HG03095 (cell line): ENCODE measurements around the gene POU3F2.

Experiments
- ATAC-seq: cut with Tn5 transposase; IDR thresholded peaks from one replicate; pipeline ENCODE4 v1.9.1; 2021; ENCODE audit warnings: moderate library complexity; ENCODE audit not compliant: unreplicated experiment

The POU3F2 gene

DNA sequence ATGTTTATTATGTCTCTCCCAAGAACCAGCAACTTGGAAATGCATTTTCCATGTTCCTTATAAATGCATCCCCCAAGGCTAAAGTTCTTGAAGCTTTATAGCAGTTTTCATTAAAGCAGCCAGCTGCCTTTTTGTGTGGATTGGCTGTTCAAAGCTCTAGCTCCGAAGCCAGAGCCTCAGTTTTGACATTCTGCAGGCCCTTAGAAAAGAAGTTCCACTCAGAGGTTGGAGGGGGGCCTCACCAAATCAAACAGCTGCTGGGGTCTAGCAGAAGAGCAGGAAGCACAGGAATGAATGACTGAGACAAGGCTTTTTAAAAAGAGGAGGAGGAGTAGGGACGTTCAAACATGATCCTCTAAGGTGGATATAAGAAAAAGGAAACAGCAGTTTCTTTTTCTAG, 4.2 kb upstream of the POU3F2 start:
- ATAC-seq, result no peak

DNA sequence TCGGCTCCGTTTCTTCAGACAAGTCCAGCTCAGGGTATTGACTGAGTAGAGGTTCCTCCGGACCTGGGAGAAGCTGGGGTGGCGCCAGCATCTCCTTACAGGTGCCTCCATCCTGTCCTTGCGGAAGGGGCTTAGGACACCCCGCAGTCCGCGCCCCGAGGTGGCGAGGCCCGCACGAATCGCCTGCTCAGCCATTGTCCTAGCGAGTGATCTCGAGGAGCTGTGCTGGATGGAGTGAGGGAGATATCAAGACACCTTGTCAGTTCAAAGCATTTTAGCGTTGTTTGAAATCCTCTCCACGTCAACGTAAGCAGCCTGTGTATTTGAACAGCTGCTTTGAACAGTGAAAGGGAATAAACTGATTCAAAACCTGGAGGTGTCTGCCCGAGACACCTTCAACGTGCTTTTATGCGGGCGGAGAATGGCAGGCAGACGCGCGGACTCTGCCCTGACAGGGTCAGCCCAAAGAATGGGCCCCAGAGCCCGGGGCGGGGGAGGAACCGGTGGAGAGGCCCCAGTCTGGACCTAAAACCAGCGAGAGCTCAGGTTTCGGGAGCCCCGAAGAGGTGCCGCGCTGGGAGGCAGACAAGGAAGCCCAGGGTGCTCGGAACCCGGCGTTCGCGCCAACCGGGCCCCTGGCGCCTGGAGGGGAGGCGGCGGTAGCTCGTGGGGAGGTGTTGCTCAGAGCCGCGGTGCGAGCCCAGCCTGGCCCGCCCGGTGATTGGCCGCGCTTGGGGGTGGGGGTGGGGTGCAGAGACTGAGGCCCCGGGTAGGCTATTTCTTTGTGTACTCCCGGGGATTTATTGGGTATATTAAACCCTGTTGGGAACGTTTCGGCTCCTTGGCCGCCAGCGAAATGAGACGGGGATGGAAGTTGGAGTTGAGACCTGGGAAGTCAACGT, 3.1 kb upstream of the POU3F2 start:
- no peak for ATAC-seq

DNA sequence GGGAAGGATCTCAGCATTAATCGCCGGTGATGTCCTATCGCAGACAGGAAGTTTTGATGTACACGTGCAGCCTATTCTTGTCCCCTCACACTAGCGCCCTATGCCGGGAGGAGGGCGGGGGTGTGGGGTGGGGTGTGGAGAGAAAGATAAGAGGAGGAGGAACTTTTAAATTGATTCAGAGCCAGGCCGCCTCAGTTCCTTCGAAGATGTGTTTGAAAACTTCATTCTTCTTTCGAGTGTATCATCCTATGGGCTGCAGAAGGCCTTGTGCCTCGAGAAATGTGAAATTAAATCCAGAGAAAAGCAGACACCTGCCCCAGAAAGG, 2.5 kb upstream of the POU3F2 start:
- ATAC-seq, result no peak

DNA sequence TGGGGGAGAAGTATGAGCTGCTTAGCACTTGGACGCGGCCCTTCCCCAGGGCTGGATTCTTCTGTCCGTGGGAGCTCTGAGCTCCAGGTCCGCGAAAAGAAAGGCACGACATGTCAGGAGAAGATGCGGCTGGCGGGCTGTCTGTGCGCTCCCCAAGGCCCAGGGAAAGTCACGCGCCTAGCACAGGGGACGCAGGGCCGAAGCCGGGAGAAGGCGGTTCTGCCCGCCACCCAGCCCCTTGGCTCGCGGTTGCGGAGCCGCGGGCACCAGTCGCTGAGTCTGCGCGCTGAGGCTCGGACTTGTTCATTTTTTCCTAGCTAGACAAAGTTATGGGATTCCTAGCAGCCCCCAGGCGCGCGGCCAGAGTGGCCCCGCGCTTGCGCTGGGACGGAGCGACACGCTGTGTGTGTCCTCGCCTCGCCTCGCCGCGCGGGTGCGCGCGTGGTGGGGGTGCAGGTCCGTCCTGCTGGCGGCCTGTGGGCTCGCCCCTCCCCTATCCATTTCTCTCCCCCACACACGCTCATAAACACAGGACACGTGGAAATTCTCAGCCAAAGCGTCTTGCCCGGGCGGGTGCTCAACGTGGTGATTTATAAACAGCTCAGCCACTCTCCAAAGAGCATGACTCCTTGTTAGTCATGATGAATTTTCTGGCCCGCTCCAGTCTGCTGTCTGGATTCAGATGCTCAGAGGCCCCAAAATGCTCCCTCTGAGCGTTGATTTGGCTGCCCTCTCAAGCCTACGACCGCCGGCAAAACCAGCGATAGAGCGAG, 1.9 kb upstream of the POU3F2 start:
- no peak for ATAC-seq

DNA sequence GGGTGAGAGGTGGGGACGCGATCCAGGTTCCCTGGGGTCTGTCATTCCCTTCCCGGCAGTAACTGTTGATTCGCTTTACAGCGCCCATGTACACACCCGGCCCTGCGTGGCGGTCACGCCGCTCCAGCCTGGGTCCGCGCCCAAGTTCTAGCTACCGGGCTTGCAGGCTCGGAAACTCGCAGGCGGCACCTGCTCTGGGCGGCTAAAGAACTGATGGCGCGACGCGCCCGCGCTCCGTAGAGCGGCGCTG, 1.4 kb upstream of the POU3F2 start:
- no peak for ATAC-seq

DNA sequence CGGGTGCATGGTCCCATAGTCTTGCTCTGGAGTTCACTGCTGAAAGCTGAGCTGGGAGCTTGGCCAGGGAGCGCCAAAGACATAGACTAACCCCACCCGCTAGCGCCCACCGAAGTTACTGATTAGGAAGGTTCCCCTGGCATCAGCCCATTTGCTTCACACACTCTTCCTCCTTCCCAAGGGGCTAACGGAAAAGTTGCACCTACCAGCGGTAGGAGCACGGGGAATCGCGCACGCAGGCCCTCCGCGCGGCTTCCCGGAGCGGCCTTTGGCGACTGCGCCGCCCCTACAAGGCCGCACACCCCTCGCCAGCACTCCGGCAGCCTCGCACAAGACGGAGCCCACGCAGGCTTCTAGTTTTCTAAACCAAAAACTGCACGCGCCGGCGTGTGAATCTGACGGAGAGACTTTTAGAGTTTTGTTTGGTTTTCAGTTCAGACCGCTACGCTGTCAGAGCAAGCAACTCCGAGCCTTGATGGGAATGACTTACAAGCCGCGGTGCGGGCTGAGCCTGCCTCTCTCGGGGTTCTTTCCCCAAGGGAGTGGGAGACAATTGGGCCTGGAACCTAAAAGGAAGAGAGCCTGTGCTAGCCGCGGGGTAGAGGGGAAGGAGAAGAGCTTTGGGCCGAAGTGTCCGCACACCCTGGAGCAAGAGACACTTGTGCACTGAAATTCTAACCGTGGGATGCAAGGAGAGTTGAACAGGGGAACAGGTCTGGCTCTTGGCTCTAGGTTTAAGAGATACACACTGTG, 891 bp upstream of the POU3F2 start:
- no peak for ATAC-seq

DNA sequence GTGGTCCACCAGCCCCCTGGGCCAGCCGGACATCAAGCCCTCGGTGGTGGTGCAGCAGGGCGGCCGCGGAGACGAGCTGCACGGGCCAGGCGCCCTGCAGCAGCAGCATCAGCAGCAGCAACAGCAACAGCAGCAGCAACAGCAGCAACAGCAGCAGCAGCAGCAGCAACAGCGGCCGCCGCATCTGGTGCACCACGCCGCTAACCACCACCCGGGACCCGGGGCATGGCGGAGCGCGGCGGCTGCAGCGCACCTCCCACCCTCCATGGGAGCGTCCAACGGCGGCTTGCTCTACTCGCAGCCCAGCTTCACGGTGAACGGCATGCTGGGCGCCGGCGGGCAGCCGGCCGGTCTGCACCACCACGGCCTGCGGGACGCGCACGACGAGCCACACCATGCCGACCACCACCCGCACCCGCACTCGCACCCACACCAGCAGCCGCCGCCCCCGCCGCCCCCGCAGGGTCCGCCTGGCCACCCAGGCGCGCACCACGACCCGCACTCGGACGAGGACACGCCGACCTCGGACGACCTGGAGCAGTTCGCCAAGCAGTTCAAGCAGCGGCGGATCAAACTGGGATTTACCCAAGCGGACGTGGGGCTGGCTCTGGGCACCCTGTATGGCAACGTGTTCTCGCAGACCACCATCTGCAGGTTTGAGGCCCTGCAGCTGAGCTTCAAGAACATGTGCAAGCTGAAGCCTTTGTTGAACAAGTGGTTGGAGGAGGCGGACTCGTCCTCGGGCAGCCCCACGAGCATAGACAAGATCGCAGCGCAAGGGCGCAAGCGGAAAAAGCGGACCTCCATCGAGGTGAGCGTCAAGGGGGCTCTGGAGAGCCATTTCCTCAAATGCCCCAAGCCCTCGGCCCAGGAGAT, 1.0 kb downstream of the POU3F2 start:
- ATAC-seq, result no peak

DNA sequence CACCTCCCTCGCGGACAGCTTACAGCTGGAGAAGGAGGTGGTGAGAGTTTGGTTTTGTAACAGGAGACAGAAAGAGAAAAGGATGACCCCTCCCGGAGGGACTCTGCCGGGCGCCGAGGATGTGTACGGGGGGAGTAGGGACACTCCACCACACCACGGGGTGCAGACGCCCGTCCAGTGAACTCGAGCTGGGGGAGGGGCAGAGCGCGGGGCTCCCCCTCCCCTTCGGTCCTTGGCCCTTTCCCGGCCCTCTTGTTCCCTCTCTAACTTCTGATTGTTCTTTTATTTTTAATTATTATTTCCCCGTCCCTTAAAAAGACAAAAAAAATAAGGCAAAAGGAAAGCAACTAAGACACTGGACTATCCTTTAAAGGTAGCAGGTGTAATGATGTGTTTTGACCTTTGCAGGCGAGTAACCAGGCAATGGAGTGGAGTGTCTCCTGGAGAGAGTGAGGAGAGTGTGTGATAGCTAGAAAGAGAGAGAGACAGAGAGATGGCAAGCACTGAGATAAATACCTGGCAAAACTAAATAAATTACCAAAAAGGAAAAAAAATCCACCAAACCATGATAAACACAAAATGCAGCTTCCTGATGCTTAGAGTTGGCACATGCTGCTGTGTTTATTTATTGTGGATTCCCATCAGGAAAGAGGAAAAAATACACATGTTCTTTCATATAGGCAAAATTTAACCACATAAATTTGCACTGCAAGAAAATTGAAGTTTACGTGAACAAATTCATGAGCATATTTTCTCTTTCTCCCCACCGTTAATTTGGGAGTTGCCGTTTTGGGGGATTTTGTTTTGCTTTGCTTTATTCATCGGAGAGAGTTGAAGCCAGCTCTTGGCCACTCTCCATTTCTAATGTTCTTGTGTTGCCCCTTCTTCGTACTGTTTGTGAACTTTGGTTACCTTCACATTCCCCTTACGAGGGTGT, 1.9 kb downstream of the POU3F2 start:
- ATAC-seq, result no peak

DNA sequence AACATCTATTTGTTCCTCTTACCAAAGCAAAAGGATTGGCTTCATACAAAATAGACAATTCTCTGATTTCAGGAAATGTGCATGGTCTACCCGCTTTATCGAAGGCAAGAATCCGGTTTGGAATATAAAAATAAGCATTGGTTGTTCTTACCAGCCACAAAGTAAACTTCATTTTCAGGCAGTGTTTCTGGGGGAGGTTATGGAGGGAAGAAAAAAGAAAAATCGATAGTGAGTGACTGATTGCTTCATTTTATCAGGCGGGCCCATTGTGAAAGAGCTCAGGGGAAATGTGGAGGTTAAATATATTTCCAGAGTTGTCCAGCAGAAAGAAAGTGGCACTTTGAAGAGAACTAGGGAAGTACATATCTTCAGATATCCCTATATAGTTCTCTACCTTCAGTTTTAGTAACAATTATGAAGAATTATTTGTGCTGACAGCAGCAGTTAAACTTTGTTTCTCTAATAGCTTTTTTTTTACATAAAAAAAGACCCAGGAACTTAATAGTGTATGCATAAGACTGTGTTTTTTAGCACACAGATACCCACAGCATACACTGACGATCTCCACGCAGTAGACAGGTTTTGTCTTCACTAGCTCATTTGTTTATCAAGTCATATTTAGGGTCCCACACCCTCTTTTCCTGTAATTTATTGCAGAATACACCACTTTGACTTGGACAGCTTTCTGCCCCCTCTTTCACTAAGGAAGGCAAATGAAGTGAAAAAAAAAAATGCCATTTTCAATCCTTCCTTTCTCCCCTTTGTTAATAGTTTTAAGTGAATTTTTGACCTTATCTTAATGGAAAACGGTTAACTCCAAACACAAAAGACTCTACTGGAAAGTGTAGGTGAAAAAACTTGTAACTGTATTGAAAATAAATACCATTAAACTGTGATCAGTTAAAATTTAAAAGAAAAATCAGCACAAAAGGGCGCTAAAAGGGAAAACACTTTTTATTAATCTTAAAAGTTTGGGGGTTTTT, 2.9 kb downstream of the POU3F2 start:
- ATAC-seq, result no peak

DNA sequence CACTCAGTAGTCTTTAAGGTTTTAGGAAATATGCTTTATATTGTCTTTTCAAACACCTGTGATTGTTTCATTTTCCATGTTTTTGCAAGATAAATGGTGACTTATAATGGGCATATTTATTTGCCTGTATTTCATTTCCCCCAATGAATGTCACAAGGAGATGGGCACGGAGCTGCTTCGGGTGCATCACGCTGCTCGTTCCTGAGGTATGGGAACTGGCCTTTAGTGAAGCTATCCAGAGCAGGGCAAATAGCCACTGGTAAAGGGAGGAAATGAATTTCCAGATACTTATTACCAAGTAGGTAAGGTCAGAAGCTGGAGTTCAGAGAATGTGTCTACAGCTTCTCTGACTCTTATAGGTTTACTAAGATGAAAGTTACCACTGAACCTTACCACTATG, 3.7 kb downstream of the POU3F2 start:
- no peak for ATAC-seq

DNA sequence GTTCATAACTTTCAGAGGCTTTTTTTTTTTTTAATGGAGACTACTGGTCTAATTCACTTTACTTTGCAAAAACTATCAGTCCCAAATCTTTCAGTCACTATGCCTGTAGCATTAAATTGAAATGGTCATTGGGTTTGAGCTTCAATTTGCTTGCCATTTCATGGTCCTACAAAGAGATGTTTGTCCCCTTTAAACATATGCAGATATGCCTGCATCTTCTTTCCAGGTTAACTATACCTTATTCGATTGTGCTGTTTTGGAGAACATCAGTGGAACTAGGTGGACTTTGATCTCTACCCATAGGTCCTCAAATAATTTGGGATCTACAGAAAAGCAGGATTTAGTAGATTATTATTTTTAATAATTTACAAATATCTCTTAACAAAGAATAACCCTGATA, 4.6 kb downstream of the POU3F2 start:
- no peak for ATAC-seq

DNA sequence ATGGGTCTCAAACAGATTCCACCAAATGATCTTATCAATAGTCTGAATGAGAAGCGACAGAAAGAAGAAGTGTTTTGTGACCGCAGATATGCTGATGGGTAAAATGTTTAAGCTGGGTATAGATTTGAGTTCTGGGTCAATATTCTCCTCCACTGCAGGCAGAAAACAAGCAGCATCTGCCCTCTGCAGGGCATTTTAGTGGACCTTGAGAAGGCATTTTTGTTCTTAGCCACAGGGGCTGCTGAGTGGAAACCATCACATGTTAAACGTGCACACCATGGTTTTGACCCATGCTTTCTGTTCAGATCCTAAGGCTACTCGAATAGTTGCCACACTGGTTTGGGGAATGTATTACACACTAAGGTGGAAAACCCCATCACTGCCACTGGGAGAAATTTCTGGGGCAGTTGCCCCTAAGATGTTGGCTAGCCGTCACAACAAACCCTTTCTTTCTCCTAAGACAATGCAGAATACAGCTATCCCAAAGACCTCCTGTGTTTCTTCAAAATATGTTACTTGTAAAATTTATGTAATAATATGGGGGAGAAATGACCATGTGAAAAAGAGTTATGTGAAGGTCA, 5.5 kb downstream of the POU3F2 start:
- ATAC-seq, result no peak

DNA sequence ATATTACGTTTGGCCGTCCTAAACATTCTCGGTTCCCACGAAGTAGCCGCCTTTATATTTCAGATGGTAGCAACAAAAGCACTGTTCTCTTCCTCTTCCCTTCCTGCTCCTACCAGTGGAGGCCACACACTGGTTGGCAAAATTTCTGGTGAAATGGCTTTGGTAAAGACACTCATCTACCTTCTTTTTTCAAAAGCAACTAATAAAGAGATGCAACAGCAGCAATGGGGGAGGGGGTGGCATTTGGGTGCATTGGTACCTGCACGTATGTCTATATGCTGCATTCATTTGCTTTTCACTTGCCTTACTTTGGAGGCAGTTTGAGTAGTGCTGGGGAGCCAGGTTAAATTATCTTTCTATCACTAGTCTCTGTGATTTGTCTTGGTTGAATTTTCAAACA, 6.0 kb downstream of the POU3F2 start:
- no peak for ATAC-seq

DNA sequence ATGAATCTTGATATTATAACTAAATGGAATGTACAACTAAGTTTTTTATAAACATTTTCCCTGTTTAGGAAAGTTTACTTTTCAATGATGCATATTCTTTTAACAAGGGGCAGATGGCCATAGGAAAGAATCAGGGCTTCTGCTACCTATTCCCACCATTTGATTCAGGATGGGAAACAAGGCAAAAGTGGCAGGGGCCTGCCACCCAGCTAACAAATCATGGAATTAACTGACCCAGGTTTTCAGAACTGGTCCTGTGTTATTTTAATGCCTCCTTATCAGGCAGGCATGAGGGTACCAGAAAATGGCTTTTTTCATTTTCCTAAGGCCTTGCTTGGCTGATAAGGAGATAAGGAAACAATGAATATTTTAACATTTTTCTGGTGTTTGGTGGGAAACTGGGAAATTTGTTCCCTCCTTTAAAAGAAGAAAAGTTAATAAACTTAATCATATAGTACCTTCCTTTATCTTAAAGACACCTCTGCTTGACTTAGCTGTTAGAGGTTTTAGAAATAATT, 6.7 kb downstream of the POU3F2 start:
- ATAC-seq, result no peak

DNA sequence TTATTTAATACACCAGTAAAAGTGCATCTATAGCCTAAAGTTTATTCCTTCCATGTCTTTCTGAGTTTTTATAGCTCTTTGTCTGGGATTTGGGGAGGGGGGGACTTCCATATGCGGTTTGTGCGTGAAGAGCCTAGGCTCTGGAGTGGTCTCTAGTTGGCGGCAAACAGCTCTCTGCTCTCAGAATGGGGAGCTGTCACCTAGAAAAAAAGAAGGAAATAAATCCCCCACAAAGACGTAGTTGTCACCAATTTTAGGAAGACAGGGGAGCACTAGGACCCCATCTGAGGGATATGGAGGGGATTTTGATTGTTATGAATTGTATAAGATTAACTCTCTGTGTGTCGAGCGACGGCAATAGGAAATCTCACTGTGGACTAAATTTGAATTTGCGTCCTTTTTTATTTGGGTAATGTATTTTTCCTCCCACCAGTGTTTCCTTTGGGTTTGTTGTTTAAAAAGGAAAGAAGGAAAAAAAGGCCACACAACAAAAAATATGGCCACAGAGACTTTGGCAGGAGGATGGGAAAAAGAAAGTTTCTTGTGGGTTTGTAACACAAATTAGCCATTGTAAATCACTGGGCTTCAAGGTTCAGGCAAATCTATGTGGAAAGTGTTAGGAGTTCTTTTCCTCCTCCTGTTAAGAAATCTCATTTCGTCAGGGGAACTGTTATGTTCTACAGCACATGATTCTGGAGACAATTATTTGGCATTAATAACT, 7.4 kb downstream of the POU3F2 start:
- no peak for ATAC-seq

DNA sequence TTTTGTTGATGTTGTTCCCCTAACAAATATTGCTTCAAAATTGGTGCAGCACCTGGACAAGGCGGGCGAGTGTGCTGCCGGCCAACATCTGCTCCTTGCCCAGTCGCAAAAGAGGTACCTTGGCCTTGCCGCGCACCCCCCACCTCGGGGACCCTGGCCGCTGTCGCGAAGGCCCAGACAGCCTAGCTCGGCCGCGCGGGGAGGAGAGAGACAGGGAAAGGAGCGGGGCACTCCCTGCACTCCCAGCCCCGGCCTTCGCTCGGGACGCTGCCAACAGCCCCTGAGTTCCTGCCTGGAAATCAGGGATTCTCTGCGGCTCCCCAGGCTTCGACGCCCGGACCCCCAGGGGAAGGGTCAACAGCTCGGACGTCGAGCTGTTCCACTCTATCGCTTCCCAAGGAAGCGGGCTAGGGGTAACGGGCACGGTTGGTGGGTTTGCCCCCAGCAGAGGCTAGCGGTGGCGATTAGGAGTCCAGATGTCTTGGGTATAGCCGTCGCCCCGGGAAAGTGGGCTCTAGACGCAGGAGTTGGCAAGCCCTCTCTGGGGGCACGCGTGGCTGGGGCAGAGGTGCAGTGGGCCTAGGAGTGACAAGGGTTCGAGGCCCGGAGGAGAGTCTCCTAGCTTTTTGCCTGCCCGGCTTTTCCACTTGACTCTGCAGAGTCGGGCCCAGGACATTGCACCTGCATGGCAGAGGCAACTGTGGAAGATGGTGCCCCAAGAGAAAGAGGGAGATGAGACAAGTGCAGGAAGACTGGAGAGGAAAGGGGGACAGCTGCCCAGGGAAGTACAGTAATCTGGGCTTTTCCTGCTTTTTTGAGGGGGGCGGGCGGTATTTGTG, 8.2 kb downstream of the POU3F2 start:
- no peak for ATAC-seq
